Stimulated activated CD8-positive, alpha-beta memory T cell treated with anti-CD3 and anti-CD28 coated beads, Interleukin-2, amount 100 ng/mL, for 1 hour (primary cell): Measurements from ENCODE around the gene EPS15.
"Not testable (repeated sequence)": the region's sequence is repeated elsewhere in the genome, so short reads cannot be mapped to it uniquely, and the experiment has no call there.

Source experiments
- DNase-seq, 2 donors: peaks; one replicate each; pipeline ENCODE4 v3.0.0-alpha.2; 2020; ENCODE audit warnings: low read depth in 2 of 2

Gene EPS15

DNA sequence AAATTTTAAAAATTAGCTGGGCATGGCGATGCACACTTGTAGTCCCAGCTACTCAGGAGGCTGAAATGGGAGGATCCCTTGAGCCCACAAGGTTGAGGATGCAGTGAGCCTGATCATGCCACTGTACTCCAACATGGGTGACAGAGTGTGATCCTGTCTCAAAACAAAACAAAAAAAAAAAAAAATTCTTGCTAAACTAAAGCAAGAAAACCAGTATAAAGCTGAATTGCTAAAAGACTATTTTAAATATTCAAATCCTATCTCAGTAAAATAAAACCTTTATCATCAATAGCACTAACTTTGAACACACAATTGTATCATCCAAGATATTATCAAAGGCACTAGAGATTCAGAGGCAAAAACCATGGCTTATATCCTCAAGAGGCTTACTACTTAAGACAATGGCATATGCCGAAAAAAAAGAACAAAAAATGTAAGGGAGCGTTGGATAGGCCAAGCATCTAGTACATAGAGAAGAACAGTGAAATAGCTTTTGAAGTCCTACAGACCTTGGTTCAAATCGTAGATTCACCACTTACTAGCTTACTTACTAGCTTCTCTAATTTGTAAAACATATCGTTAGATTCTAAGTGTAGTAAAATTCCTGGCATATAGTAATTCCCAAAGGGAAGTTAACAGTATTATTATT, 3.6 kb downstream of the EPS15 start:
- no peak for DNase-seq

DNA sequence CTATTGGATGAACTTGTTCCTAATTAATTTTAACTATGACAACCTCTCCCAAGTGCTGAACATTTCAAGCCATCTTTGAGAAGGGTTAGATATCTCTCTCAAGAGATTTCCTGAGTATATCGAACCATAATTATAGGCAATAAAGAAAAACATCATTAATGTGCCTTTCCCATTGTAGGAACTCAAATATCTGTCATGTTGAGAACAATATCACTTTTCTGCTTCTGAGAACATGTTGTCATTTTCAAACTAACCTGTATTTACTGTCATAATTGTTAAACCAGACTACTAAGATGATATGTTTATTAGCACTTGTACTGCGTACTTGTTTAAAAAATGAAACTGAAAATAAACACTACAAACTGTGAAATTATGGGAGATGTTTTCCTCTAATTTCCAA, 4.3 kb downstream of the EPS15 start:
- no peak for DNase-seq

DNA sequence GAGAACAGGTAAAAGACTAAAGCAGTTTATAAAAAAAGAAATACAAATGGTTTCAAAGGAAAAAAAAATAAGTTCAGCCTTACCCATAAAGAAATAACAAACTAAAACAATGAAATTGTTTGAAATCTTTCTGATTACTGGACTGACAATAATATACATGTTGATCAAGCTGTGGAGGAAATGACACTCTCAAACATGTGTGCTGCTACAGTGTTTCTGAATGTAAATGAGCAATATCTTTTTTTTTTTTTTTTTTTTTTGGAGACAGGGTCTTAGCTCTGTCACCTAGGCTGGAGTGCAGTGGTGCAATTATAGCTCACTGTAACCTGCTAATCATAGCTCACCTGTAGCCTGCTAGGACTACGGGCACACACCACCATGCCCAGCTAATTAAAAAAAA, 6.5 kb downstream of the EPS15 start:
- DNase-seq, result no peak

DNA sequence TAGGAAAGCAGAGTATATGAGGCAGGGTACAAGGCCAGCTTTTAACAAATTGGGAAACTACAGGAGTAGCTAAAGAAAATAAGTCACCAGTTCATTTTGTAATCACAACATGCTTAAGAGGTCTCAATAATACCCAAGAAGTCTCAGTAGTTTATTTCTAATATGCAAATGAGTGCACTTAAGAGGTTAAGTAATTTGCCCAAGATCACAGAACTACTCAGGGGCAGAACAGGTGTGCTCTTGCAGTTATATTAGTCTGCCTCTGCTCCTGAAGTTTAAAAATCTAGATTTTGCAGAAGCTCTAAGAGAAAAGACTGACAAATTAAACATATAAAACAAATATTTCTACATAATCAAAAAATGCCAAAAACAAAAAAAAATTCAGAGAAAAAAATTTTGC, 6.9 kb downstream of the EPS15 start:
- no peak for DNase-seq

GRCh38 chr1:51509773-51510172, 9.3 kb downstream of the EPS15 start:
- DNase-seq, result no peak

GRCh38 chr1:51506537-51506936, 12.5 kb downstream of the EPS15 start:
- no peak for DNase-seq

DNA sequence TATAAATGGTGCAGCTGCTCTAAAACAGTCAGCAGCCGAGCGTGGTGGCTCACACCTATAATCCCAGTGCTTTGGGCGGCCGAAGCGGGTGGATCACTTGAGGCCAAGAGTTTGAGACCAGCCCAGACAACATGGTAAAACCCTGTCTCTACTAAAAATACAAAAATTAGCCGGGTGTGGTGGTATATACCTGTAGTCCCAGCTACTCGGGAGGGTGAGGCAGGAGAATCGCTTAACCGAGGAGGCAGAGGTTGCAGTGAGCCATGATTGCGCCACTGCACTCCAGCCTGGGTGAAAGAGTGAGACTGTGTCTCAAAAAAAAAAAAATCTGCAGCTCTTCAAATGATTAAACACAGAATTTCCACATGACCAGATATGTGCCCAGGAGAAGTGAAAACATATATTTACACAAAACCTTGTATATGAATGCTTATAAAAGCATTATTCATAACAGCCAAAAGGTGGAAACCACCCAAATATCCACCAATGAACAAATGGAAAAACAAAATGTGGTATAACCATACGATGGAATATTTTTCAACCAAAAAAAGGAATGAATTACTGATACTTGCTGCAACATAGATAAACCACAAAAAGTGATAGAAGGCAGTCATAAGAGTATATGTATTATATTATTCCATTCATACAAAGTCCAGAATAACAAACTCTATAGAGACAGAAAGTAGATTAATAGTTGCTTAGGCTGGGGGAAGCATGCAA, 14.1 kb downstream of the EPS15 start:
- no peak for DNase-seq

GRCh38 chr1:51501218-51501630, 17.8 kb downstream of the EPS15 start:
- DNase-seq, result not testable (repeated sequence)

- no peak for DNase-seq
Observed at GRCh38 chr1:51499694-51500093, 19.4 kb downstream of the EPS15 start.

DNA sequence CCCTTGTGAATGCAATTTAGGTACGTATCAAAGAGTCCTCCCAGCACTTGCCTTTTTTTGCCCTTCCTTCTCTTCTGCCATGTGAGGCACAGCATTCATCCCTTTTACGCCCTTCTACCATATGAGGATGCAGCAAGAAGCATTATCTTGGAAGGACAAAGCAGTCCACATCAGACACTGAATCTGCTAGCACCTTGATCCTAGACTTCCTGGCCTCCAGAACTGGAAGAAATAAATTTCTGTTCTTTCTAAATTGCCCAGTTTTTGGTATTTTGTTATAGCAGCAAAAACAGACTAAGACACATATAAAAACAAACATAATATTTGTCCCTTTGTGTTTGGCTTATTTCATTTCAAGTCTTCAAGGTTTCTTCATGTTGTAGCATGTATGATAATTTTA, 20.1 kb downstream of the EPS15 start:
- DNase-seq, result no peak

DNA sequence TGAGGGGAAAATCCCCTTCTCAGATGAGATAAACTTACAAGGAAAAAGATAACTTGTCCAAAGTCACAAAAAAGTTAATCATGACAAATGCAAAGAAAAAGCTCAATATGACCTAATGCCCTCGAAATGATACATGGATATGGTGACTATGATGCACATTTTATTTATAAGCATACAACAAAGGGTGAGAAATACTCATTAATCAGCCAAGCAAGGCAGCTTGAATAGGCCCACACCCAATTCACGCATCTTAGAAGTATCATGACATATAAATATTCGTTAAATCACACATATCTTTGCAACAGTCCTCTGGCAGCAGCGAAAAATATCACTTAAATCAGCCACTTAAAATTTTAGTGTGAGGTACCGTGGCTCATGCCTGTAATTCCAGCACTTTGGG, 21.7 kb downstream of the EPS15 start:
- DNase-seq, result no peak

- DNase-seq, result no peak
Observed at GRCh38 chr1:51494138-51494830, 24.8 kb downstream of the EPS15 start.

- DNase-seq, result no peak
Observed at GRCh38 chr1:51491166-51491981, 27.7 kb downstream of the EPS15 start.

DNA sequence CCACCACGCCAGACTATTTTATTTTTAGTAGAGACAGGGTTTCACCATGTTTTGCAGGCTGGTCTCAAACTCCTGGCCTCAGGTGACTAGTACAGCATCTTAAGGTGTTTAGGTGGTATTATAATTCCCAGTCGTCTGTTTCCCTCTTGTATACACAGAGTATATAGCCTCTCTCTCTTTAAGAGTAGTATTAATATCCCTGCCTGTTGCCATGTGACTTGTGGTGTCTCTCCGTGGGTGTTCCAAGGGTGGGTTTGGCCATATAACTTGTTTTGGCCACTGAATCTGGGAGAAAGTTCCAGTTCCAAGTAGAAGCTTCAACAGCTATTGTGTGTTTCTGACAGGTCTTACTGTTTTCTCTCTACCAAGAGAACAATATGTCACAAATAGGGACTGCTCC, 29.6 kb downstream of the EPS15 start:
- no peak for DNase-seq

- no peak for DNase-seq
Observed at GRCh38 chr1:51488372-51489050, 30.6 kb downstream of the EPS15 start.

DNA sequence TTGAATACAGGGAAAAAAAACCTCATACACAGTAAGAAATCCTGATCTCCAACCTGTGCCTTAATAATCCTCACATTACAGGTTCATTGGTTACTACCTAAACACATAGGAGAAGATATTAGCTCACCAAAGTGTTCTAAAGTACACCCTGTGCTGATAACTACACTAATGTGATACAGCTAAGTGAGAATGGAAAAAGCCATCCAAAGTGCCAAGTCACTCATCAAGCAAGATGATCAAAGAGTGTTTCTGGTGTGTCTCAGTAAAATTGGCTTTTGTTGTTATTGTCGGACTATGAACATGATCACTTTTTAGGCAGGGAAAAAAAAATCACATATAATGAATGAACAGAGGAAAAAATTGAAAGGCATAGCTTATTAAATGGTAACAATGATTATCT, 31.4 kb downstream of the EPS15 start:
- no peak for DNase-seq

DNA sequence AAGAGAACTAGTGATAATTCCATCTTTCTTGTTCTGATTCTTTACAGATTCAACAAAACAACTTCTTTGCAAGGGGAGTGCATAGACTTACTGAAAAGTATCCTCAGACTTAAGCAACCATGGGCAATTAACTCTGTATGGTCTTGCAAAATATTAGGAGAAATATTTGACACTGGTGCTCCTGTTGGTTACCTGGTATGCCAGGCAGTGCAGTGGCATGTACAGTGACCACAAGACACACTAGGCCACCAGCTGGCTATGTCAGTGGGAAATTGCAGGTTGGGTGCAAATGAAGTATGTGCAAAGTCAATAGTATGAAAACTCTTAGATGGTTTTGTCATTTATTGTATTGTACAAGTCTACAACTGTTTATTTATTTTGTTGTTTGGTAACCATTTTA, 34.5 kb downstream of the EPS15 start:
- no peak for DNase-seq

DNA sequence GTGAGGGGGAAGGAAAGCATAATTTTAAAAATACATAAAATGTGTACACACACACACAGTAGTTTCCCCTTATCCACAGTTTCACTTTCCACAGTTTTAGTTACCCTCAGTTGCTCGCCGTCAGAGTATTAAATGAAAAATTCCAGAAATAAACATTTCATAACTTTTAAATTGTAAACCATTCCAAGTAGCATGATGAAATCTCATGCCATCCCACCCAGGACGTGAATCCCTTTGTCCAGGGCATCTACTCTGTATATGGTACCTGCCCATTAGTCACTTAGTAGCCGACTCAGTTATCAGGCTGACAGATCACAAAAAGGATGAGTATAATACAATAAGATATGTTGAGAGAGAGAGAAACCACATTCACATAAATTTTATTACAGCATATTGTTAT, 36.2 kb downstream of the EPS15 start:
- no peak for DNase-seq

- not testable (repeated sequence) for DNase-seq
Observed at GRCh38 chr1:51474832-51475620, 44.0 kb downstream of the EPS15 start.

- DNase-seq, result no peak
Observed at GRCh38 chr1:51473331-51474115, 45.5 kb downstream of the EPS15 start.
